GM23338 (cell line): Measurements from ENCODE around the gene GRIK1. TPM values are rescaled to one million over a fixed set of nuclear protein-coding genes. Genes with fewer than 3 reads are reported as not detected.

Source experiments
- ATAC-seq: fragments of 200-7000 bp; cut with Tn5 transposase; 3 replicates; pipeline ENCODE4 v1.9.1; 2020
- DNase-seq: peaks from one replicate; pipeline ENCODE4 v3.0.0-alpha.2; 2015; ENCODE audit warnings: low spot score
- H2AFZ ChIP-seq: fragments of 200-600 bp; sonication (generic); 2 replicates; pipeline ENCODE4 v1.8.0; 2016; ENCODE audit warnings: antibody characterized with exemption, mild to moderate bottlenecking, moderate library complexity
- H3F3A ChIP-seq: fragments of 200-600 bp; sonication (generic); replicated peaks from 2 replicates; pipeline ENCODE4 v1.8.0; 2017; ENCODE audit warnings: antibody characterized with exemption, mixed run types, low read depth
- H3K27ac ChIP-seq: fragments of 200-600 bp; sonication (generic); 2 replicates; pipeline ENCODE4 v1.6.1; 2016; ENCODE audit warnings: low read depth
- H3K27me3 ChIP-seq: fragments of 200-600 bp; sonication (generic); 2 replicates; pipeline ENCODE4 v1.8.0; 2016; ENCODE audit warnings: mild to moderate bottlenecking, mixed run types, moderate library complexity; ENCODE audit not compliant: insufficient read depth
- H3K36me3 ChIP-seq: fragments of 200-600 bp; sonication (generic); 2 replicates; pipeline ENCODE4 v1.8.0; 2016; ENCODE audit warnings: mild to moderate bottlenecking; ENCODE audit not compliant: insufficient read depth
- H3K4me1 ChIP-seq: fragments of 200-600 bp; sonication (generic); 2 replicates; pipeline ENCODE4 v1.8.0; 2016; ENCODE audit warnings: mild to moderate bottlenecking, moderate library complexity; ENCODE audit not compliant: insufficient read depth
- H3K4me2 ChIP-seq: fragments of 200-600 bp; sonication (generic); 2 replicates; pipeline ENCODE4 v1.7.1; 2017; ENCODE audit warnings: mixed run types
- H3K4me3 ChIP-seq: fragments of 200-600 bp; sonication (generic); 2 replicates; pipeline ENCODE4 v1.6.1; 2016; ENCODE audit warnings: mixed run types
- H3K79me2 ChIP-seq: fragments of 200-600 bp; sonication (generic); replicated peaks from 2 replicates; pipeline ENCODE4 v1.8.0; 2017; ENCODE audit warnings: mild to moderate bottlenecking; ENCODE audit not compliant: insufficient read depth
- H3K9me2 ChIP-seq: fragments of 200-600 bp; sonication (generic); 2 replicates; pipeline ENCODE4 v1.8.0; 2017; ENCODE audit not compliant: insufficient read depth
- H4K20me1 ChIP-seq: fragments of 200-600 bp; sonication (generic); replicated peaks from 2 replicates; pipeline ENCODE4 v1.8.0; 2017; ENCODE audit warnings: mild to moderate bottlenecking; ENCODE audit not compliant: insufficient read depth
- H3K27ac Mint-ChIP-seq: 2 replicates; pipeline ENCODE4 v1.8.0; 2020; ENCODE audit warnings: inconsistent platforms, mild to moderate bottlenecking, moderate library complexity, mixed read lengths
- H3K27me3 Mint-ChIP-seq: 3 replicates; pipeline ENCODE4 v1.8.0; 2022; ENCODE audit warnings: low read depth, mild to moderate bottlenecking, moderate library complexity, mixed read lengths, inconsistent platforms; ENCODE audit not compliant: insufficient read depth, poor library complexity
- H3K36me3 Mint-ChIP-seq: 3 replicates; pipeline ENCODE4 v1.8.0; 2021; ENCODE audit warnings: low read depth, mild to moderate bottlenecking, inconsistent platforms, moderate library complexity, mixed read lengths
- H3K4me1 Mint-ChIP-seq: 3 replicates; pipeline ENCODE4 v1.8.0; 2020; ENCODE audit warnings: mild to moderate bottlenecking, inconsistent platforms, mixed read lengths
- H3K4me3 Mint-ChIP-seq: 3 replicates; pipeline ENCODE4 v1.8.0; 2021; ENCODE audit warnings: moderate library complexity, mild to moderate bottlenecking, inconsistent platforms, mixed read lengths
- H3K9me3 Mint-ChIP-seq: 3 replicates; pipeline ENCODE4 v1.8.0; 2020; ENCODE audit warnings: moderate library complexity, mild to moderate bottlenecking, inconsistent platforms, mixed read lengths
- CREB1 ChIP-seq: fragments of 250-450 bp; sonication (Bioruptor Pico); IDR thresholded peaks from 2 replicates; pipeline ENCODE4 v1.5.0; 2020; ENCODE audit warnings: low read depth, mild to moderate bottlenecking, moderate library complexity
- CTCF ChIP-seq, 2 experiments: fragments of 200-600 bp in 1 of 2; sonication (generic) in 1 of 2; conservative IDR thresholded peaks; 2 replicates each; pipeline versions ENCODE4 v1.5.1 to v1.6.1; 2016 to 2017; ENCODE audit warnings: antibody characterized with exemption in 2 of 2, low read depth in 2 of 2, mild to moderate bottlenecking in 2 of 2, moderate library complexity in 1 of 2
- ETS1 ChIP-seq: IDR thresholded peaks from 2 replicates; pipeline ENCODE4 v1.6.1; 2016; ENCODE audit warnings: antibody characterized with exemption
- EZH2phosphoT487 ChIP-seq: fragments of 200-600 bp; sonication (generic); IDR thresholded peaks from one replicate; pipeline ENCODE4 v1.8.1; 2018; ENCODE audit warnings: antibody characterized with exemption; ENCODE audit not compliant: unreplicated experiment
- JUNB ChIP-seq: IDR thresholded peaks from one replicate; pipeline ENCODE4 v1.6.1; 2016; ENCODE audit warnings: antibody characterized with exemption; ENCODE audit not compliant: unreplicated experiment
- NANOG ChIP-seq: IDR thresholded peaks from 2 replicates; pipeline ENCODE4 v1.6.1; 2016; ENCODE audit warnings: antibody characterized with exemption, borderline replicate concordance
- REST ChIP-seq: IDR thresholded peaks from one replicate; pipeline ENCODE4 v1.6.1; 2018; ENCODE audit warnings: antibody characterized with exemption; ENCODE audit not compliant: unreplicated experiment
- ZNF462 ChIP-seq: fragments of 250-450 bp; sonication (Bioruptor Pico); IDR thresholded peaks from 2 replicates; pipeline ENCODE4 v1.5.0; 2020; ENCODE audit warnings: mild to moderate bottlenecking, moderate library complexity
- polyA plus RNA-seq: library from polyadenylated mRNA; unstranded; fragments of >200 nt; fragmentation: Nextera tagmentation; extraction: Ambion mirVana; gene quantifications from 2 replicates; pipeline ENCODE4 v1.2.1, GENCODE V29; 2016
- total RNA-seq: library from RNA; depleted of rRNA; stranded (reverse); fragments of >200 nt; shearing (Covaris generic); gene quantifications from 2 replicates; pipeline ENCODE4 v1.2.3, GENCODE V29; 2014

The GRIK1 gene
- total and polyA plus RNA-seq, 2 experiments from 2014 or later = 0.18 to 0.42 TPM

GRCh38 chr21:29953690-29954089 is 13.9 kb upstream of the GRIK1 start:
- no peaks in the 10 kb centered on the region for H3K9me3 Mint-ChIP-seq
- ATAC-seq = no peak

More at GRCh38 chr21:29953690-29954089, 13.9 kb upstream of the GRIK1 start:
- peaks cover 2% of the 10 kb centered on the region; the same call in 1 of the 3 replicates for H3K36me3 Mint-ChIP-seq
- H3K4me3 Mint-ChIP-seq = no peak overlapping the region
- Histone ChIP-seq H3K79me2 (no peaks in the 10 kb centered on the region), H3K4me3 (no peak overlapping the region), H3K27me3 (no peaks in the 10 kb centered on the region), H3K9me2 (no peaks in the 10 kb centered on the region), H3K4me1 (peaks cover 3% of the 10 kb centered on the region; the same call in 1 of the 2 replicates), H3K27ac (no peak overlapping the region), H3F3A (no peaks in the 10 kb centered on the region), H3K36me3 (no peaks in the 10 kb centered on the region), H4K20me1 (no peaks in the 10 kb centered on the region), H3K4me2 (no peak overlapping the region), H2AFZ (peak overlapping the region; percentile 40; the same call in 1 of the 2 replicates)
- peaks cover 3% of the 10 kb centered on the region for H3K27me3 Mint-ChIP-seq
- peak overlapping the region; percentile 1; the same call in 1 of the 2 replicates for H3K27ac Mint-ChIP-seq
- peaks cover 10% of the 10 kb centered on the region; the same call in 2 of the 3 replicates for H3K4me1 Mint-ChIP-seq
- TF ChIP-seq ETS1 = no peak
- no peak for TF ChIP-seq EZH2phosphoT487
- TF ChIP-seq CREB1 (CRISPR knock-in tag) = no peak
- no peak for TF ChIP-seq CTCF (conservative IDR thresholded peaks at IDR 0.05; ENCODE audit: low read depth in 2 of 2)
- TF ChIP-seq JUNB = no peak
- TF ChIP-seq NANOG = no peak
- no peak for TF ChIP-seq REST
- no peak for TF ChIP-seq ZNF462 (CRISPR knock-in tag)
- no peak for DNase-seq
